Esophagus muscularis mucosa (tissue), 4 donors: ENCODE data around the gene FADS1.

Experiments
- EP300 ChIP-seq: sonication (generic); formaldehyde crosslinking; IDR thresholded peaks from one replicate; pipeline ENCODE4 v1.6.1; 2017; ENCODE audit warnings: antibody characterized with exemption
- POLR2A ChIP-seq: fragments of 450-650 bp; IDR thresholded peaks from one replicate; pipeline ENCODE4 v1.6.1; 2017; ENCODE audit warnings: antibody characterized with exemption, moderate library complexity, mild to moderate bottlenecking, low read depth
- POLR2AphosphoS5 ChIP-seq, 2 donors: sonication (generic); formaldehyde crosslinking; IDR thresholded peaks; one replicate each; pipeline ENCODE4 v1.6.1; 2017; ENCODE audit warnings: antibody characterized with exemption in 2 of 2
- TF ChIP-seq, protein P1 (sequence below), 3 experiments: fragments of 200-600 bp in 2 of 3; fragments of 450-650 bp in 1 of 3; sonication (generic) in 2 of 3; IDR thresholded peaks; one replicate each; pipeline ENCODE4 v1.5.1; 2017 to 2019; ENCODE audit warnings: antibody characterized with exemption in 3 of 3, mild to moderate bottlenecking in 2 of 3, moderate library complexity in 1 of 3

DNA sequence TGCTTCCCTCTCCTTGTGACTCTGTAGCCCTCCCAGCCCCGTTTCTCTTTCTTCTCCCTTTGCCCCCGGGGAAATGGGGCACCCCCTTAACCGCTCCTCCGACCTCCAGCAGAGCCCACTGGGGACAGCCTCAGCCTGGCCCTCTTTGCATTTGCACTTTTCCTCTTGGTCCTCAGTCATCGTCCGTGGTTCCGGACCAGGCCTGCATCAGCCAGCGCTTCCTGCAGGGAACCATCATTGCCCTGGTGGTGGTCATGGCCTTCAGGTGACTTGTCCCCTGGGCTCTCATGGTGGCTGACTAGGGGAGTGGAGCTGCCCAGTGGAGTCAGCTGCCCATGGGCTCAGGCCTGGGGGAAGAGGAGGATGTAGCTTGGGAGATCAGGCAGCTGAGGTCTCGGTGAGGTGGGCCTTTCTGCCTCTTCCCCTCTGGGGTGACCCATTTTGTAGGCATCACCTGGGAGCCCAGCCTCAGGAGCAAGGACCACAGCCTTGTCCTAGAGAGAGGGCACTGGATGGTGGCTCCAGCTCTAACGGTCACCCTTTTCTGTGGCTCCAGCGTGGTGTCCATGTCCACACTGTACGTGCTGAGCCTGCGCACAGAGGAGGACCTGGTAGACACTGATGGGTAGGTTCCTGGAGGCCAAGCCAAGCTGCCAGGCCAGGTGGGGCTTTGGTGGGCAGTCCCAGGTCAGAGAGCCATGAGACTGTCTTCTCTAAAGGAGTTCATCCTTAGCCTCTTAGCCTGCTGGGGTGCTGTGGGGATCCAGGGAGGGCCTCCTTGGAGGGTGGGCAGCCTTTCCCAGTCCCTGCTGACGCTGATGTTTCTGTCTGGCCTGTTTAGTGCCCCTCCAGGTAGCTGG, 36.9 kb downstream of the FADS1 start:
- TF ChIP-seq, protein P1, sequence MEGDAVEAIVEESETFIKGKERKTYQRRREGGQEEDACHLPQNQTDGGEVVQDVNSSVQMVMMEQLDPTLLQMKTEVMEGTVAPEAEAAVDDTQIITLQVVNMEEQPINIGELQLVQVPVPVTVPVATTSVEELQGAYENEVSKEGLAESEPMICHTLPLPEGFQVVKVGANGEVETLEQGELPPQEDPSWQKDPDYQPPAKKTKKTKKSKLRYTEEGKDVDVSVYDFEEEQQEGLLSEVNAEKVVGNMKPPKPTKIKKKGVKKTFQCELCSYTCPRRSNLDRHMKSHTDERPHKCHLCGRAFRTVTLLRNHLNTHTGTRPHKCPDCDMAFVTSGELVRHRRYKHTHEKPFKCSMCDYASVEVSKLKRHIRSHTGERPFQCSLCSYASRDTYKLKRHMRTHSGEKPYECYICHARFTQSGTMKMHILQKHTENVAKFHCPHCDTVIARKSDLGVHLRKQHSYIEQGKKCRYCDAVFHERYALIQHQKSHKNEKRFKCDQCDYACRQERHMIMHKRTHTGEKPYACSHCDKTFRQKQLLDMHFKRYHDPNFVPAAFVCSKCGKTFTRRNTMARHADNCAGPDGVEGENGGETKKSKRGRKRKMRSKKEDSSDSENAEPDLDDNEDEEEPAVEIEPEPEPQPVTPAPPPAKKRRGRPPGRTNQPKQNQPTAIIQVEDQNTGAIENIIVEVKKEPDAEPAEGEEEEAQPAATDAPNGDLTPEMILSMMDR (IDR thresholded peaks at IDR 0.05): no peak
- TF ChIP-seq EP300 (no peak), POLR2A (no peak), POLR2AphosphoS5 (IDR thresholded peaks at IDR 0.05) (no peak)
